ENCODE data around the gene TMEM33.

Gene TMEM33

DNA sequence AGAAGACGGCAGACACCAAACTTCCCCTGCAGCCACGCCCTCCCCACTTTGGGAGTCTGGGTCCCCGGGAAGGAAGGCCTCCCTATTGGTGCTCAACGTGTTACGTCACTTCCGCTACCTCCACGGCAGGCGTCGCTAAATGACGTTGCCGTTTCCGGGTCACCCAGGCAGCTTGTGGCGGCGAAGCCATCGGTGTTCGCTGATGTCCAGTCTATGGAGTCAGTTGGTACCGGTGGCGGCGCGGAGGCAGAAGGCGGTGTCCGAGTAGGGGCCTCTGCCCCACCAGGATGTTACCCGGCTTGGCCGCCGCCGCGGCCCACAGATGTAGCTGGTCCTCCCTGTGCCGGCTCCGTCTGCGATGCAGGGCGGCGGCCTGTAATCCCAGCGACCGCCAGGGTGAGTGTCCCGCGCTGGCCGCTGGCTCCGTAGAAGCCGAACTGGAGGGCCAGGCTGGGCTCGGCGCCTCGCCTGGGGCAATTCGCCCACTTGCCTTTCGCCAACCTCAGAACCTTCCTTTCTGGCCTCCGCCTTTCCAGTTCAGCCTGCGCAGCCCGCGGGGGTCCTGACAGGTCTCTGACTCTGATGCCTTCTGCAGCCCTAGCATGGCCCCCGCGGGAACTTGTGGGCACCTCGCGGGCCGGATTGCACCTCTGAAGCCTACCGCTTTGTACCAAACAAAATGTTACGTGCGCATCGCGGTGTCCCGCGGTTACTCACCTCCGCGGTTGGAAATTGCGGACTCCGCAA is 55.3 kb downstream of the TMEM33 start, which contains the start of gene SLC30A9 (continued):
- TF ChIP-seq ZBTB11 (tag by site-specific recombination; conservative IDR thresholded peaks at IDR 0.05; ENCODE audit: low read depth) (peak; percentile 80), PRDM1 (tag by site-specific recombination; IDR thresholded peaks at IDR 0.05) (no peak), ZNF571 (tag by site-specific recombination; IDR thresholded peaks at IDR 0.05) (no peak), ZNF76 (tag by site-specific recombination; IDR thresholded peaks at IDR 0.05; ENCODE audit: borderline replicate concordance, low read depth) (peak; percentile 43; the same call in 1 of the 2 replicates), ZNF280C (tag by site-specific recombination; IDR thresholded peaks at IDR 0.05) (no peak), ZNF707 (tag by site-specific recombination; IDR thresholded peaks at IDR 0.05) (no peak), ZNF660 (tag by site-specific recombination; IDR thresholded peaks at IDR 0.05) (0 out of 2 replicates have a peak, but pooled peaks have one; percentile 8), ZNF701 (tag by site-specific recombination; IDR thresholded peaks at IDR 0.05) (no peak), ZFHX2 (tag by site-specific recombination; conservative IDR thresholded peaks at IDR 0.05) (no peak), ZNF157 (tag by site-specific recombination; IDR thresholded peaks at IDR 0.05) (no peak), ZNF324 (tag by site-specific recombination; IDR thresholded peaks at IDR 0.05) (no peak), ZBTB17 (tag by site-specific recombination; IDR thresholded peaks at IDR 0.05) (peak; percentile 77), ZNF514 (tag by site-specific recombination; IDR thresholded peaks at IDR 0.05) (no peak), FEZF1 (tag by site-specific recombination; IDR thresholded peaks at IDR 0.05) (no peak), ZNF248 (tag by site-specific recombination; IDR thresholded peaks at IDR 0.05) (no peak), PRDM10 (tag by site-specific recombination; IDR thresholded peaks at IDR 0.05) (no peak), SALL2 (tag by site-specific recombination; IDR thresholded peaks at IDR 0.05; ENCODE audit: borderline replicate concordance) (no peak), KLF7 (tag by site-specific recombination; IDR thresholded peaks at IDR 0.05; ENCODE audit: borderline replicate concordance) (no peak), ZNF664 (tag by site-specific recombination; IDR thresholded peaks at IDR 0.05) (no peak), ZNF121 (tag by site-specific recombination; IDR thresholded peaks at IDR 0.05) (no peak), ZNF16 (tag by site-specific recombination; IDR thresholded peaks at IDR 0.05; ENCODE audit: low read depth) (no peak), ZNF404 (tag by site-specific recombination; IDR thresholded peaks at IDR 0.05) (no peak), ZNF596 (tag by site-specific recombination; IDR thresholded peaks at IDR 0.05) (no peak), ZSCAN23 (tag by site-specific recombination; IDR thresholded peaks at IDR 0.05) (no peak), ZNF837 (tag by site-specific recombination; IDR thresholded peaks at IDR 0.05) (no peak), ZNF670 (tag by site-specific recombination; IDR thresholded peaks at IDR 0.05; ENCODE audit: low read depth) (no peak), ZNF24 (tag by site-specific recombination; IDR thresholded peaks at IDR 0.05) (no peak), YY1 (tag by site-specific recombination; IDR thresholded peaks at IDR 0.05) (0 out of 2 replicates have a peak, but pooled peaks have one; percentile 17), ZNF426 (tag by site-specific recombination; IDR thresholded peaks at IDR 0.05) (no peak)
- TF ChIP-seq, protein P1, sequence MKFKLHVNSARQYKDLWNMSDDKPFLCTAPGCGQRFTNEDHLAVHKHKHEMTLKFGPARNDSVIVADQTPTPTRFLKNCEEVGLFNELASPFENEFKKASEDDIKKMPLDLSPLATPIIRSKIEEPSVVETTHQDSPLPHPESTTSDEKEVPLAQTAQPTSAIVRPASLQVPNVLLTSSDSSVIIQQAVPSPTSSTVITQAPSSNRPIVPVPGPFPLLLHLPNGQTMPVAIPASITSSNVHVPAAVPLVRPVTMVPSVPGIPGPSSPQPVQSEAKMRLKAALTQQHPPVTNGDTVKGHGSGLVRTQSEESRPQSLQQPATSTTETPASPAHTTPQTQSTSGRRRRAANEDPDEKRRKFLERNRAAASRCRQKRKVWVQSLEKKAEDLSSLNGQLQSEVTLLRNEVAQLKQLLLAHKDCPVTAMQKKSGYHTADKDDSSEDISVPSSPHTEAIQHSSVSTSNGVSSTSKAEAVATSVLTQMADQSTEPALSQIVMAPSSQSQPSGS (tag by site-specific recombination; IDR thresholded peaks at IDR 0.05; ENCODE audit: low read depth): peak; percentile 98
